NCI-H446 (cell line): Measurements from ENCODE around the gene NOS1.
A peak's percentile ranks its signal among the peaks of the same experiment; 100 is the strongest.
"Not testable (repeated sequence)": the region's sequence is repeated elsewhere in the genome, so short reads cannot be mapped to it uniquely, and the experiment has no call there.

Experiments used
- DNase-seq, 2 experiments: peaks; one replicate each; lab custom pipeline; 2025; lab: John Stamatoyannopoulos, UW

Gene NOS1

GRCh38 chr12:117208811-117209455 lies 152.5 kb downstream of the NOS1 start:
- DNase-seq: no peak

- DNase-seq: no peak
Observed at GRCh38 chr12:117208206-117208605, 153.2 kb downstream of the NOS1 start.

GRCh38 chr12:117207675-117208074 lies 153.8 kb downstream of the NOS1 start:
- DNase-seq: no peak

- DNase-seq: no peak
Observed at GRCh38 chr12:117202556-117202955, 158.9 kb downstream of the NOS1 start.

GRCh38 chr12:117202033-117202432 lies 159.4 kb downstream of the NOS1 start:
- no peak for DNase-seq

GRCh38 chr12:117199956-117200744 lies 161.3 kb downstream of the NOS1 start:
- DNase-seq: not testable (repeated sequence)

GRCh38 chr12:117196334-117196733 lies 165.1 kb downstream of the NOS1 start:
- DNase-seq: not testable (repeated sequence)

GRCh38 chr12:117195027-117195426 lies 166.4 kb downstream of the NOS1 start:
- not testable (repeated sequence) for DNase-seq

GRCh38 chr12:117193903-117194302 lies 167.5 kb downstream of the NOS1 start:
- DNase-seq: no peak

GRCh38 chr12:117192581-117192980 lies 168.8 kb downstream of the NOS1 start:
- not testable (repeated sequence) for DNase-seq

GRCh38 chr12:117192057-117192456 lies 169.4 kb downstream of the NOS1 start:
- no peak for DNase-seq

GRCh38 chr12:117190210-117190781 lies 171.1 kb downstream of the NOS1 start, which contains the start of gene FBXO21:
FBXO21 (minus strand) TSS chr12:117190470; CDS start chr12:117190456, 14 bp downstream.
- DNase-seq: peak; percentile 59 to 93

- peak in 1 of 2 experiments; percentile 4 for DNase-seq
Observed at GRCh38 chr12:117189725-117190209, 171.7 kb downstream of the NOS1 start.

GRCh38 chr12:117188961-117189724 lies 172.3 kb downstream of the NOS1 start:
- no peak for DNase-seq

- DNase-seq: no peak
Observed at GRCh38 chr12:117188121-117188665, 173.2 kb downstream of the NOS1 start.

- no peak for DNase-seq
Observed at GRCh38 chr12:117187421-117187820, 174.0 kb downstream of the NOS1 start.

GRCh38 chr12:117182866-117183265 lies 178.6 kb downstream of the NOS1 start:
- no peak for DNase-seq

GRCh38 chr12:117181468-117181843 lies 180.0 kb downstream of the NOS1 start:
- not testable (repeated sequence) for DNase-seq

- no peak for DNase-seq
Observed at GRCh38 chr12:117180758-117181467, 180.5 kb downstream of the NOS1 start.

GRCh38 chr12:117178745-117179144 lies 182.7 kb downstream of the NOS1 start:
- no peak for DNase-seq

GRCh38 chr12:117178301-117178700 lies 183.1 kb downstream of the NOS1 start:
- no peak for DNase-seq
